ENCODE results near the gene PDLIM4. TPM values are rescaled to one million over a fixed set of nuclear protein-coding genes. Genes with fewer than 3 reads are reported as not detected.

PDLIM4 gene
- total RNA-seq, 4 donors from 2014 or later, result 16.5 to 79.2 (median 47.7) TPM

DNA sequence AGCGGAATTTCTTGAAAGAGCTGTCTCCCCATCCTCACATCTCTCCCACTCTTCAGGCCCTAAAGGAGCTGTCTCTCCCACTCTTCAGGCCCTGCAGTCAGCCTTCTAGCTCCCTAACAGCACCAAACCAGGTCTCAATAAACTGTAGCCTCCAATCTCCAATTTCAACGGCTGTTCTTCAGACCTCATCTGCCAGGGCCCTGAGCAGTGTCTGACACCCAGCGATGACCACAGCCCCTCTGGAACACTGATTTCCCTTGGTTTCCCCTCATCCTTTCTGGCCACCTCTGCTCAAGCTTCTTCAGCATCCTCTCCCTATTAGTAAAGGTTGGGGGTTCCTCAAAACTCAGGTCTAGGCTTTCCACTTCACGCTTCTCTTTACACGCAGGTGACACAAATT is 28.3 kb upstream of the PDLIM4 start:
- Histone ChIP-seq H3K36me3 (no peaks in the 10 kb centered on the region), H3K9me3 (no peaks in the 10 kb centered on the region), H3K27me3 (peaks cover 0 to 10% (median 0%) of the 10 kb centered on the region in 4 donors), H3K27ac (no peak overlapping the region), H3K4me3 (no peak overlapping the region), H3K4me1 (peaks cover 13 to 43% (median 34%) of the 10 kb centered on the region in 3 donors)
- intact Hi-C loops (cut with DNase I), result no loop called here
- no peak for DNase-seq
- TF ChIP-seq, protein P1, sequence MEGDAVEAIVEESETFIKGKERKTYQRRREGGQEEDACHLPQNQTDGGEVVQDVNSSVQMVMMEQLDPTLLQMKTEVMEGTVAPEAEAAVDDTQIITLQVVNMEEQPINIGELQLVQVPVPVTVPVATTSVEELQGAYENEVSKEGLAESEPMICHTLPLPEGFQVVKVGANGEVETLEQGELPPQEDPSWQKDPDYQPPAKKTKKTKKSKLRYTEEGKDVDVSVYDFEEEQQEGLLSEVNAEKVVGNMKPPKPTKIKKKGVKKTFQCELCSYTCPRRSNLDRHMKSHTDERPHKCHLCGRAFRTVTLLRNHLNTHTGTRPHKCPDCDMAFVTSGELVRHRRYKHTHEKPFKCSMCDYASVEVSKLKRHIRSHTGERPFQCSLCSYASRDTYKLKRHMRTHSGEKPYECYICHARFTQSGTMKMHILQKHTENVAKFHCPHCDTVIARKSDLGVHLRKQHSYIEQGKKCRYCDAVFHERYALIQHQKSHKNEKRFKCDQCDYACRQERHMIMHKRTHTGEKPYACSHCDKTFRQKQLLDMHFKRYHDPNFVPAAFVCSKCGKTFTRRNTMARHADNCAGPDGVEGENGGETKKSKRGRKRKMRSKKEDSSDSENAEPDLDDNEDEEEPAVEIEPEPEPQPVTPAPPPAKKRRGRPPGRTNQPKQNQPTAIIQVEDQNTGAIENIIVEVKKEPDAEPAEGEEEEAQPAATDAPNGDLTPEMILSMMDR (IDR thresholded peaks at IDR 0.05), result no peak
- 94 to 99% methylated on average over 5 of the region's 5 CpGs for WGBS, 2 donors

GRCh38 chr5:132230871-132231270 is 26.6 kb upstream of the PDLIM4 start:
- Histone ChIP-seq H3K36me3 (no peaks in the 10 kb centered on the region), H3K4me3 (no peak overlapping the region), H3K9me3 (no peaks in the 10 kb centered on the region), H3K4me1 (peaks cover 8 to 27% (median 18%) of the 10 kb centered on the region in 3 donors), H3K27ac (no peak overlapping the region), H3K27me3 (peaks cover 0 to 10% (median 0%) of the 10 kb centered on the region in 4 donors)
- intact Hi-C loops (cut with DNase I), result no loop called here
- no peak for TF ChIP-seq POLR2A (IDR thresholded peaks at IDR 0.05)
- TF ChIP-seq, protein P1 (IDR thresholded peaks at IDR 0.05), result no peak
- WGBS, 2 donors, result 91 to 92% methylated on average over 9 of the region's 9 CpGs
- no peak for DNase-seq

DNA sequence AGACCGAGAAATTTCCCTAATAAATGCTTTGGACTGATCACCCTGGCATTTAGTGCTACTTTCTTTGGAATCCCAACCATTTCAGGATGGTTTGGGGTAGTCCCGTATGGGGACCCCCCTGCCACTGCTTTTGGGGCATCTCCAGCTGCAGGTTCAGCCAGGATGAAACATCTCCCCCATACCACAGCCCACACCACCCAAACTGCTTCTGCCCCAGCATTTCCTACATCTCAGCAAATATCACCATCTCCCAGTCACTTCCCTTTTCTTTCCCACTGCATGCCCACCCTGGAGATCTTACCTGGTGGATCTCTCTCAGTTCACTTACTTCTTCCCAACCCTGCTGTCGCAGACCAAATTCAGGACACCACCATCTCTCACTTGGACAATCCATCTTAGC is 25.0 kb upstream of the PDLIM4 start:
- intact Hi-C loops (cut with DNase I), result no loop called here
- no peaks in the 10 kb centered on the region for H3K9me3 ChIP-seq
- peaks cover 0 to 11% (median 4%) of the 10 kb centered on the region in 3 donors for H3K4me1 ChIP-seq
- H3K27ac ChIP-seq, result no peak overlapping the region
- 76 to 78% methylated on average over 3 of the region's 3 CpGs for WGBS, 2 donors
- H3K4me3 ChIP-seq, result no peak overlapping the region
- no peaks in the 10 kb centered on the region for H3K36me3 ChIP-seq
- peaks cover 0 to 10% (median 0%) of the 10 kb centered on the region in 4 donors for H3K27me3 ChIP-seq
- no peak for TF ChIP-seq POLR2A (IDR thresholded peaks at IDR 0.05)
- TF ChIP-seq, protein P1 (IDR thresholded peaks at IDR 0.05), result no peak
- no peak for DNase-seq

GRCh38 chr5:132233081-132233480 is 24.4 kb upstream of the PDLIM4 start:
- Histone ChIP-seq H3K36me3 (no peaks in the 10 kb centered on the region), H3K4me3 (no peak overlapping the region), H3K4me1 (peaks cover 0 to 5% (median 2%) of the 10 kb centered on the region in 3 donors), H3K27me3 (peaks cover 0 to 4% (median 0%) of the 10 kb centered on the region in 4 donors), H3K27ac (no peak overlapping the region), H3K9me3 (no peaks in the 10 kb centered on the region)
- no peak for TF ChIP-seq POLR2A (IDR thresholded peaks at IDR 0.05)
- TF ChIP-seq, protein P1 (IDR thresholded peaks at IDR 0.05), result no peak
- intact Hi-C loops (cut with DNase I), result no loop called here
- WGBS, 2 donors, result 88 to 100% methylated on average over 1 of the region's 1 CpG
- no peak for DNase-seq

DNA sequence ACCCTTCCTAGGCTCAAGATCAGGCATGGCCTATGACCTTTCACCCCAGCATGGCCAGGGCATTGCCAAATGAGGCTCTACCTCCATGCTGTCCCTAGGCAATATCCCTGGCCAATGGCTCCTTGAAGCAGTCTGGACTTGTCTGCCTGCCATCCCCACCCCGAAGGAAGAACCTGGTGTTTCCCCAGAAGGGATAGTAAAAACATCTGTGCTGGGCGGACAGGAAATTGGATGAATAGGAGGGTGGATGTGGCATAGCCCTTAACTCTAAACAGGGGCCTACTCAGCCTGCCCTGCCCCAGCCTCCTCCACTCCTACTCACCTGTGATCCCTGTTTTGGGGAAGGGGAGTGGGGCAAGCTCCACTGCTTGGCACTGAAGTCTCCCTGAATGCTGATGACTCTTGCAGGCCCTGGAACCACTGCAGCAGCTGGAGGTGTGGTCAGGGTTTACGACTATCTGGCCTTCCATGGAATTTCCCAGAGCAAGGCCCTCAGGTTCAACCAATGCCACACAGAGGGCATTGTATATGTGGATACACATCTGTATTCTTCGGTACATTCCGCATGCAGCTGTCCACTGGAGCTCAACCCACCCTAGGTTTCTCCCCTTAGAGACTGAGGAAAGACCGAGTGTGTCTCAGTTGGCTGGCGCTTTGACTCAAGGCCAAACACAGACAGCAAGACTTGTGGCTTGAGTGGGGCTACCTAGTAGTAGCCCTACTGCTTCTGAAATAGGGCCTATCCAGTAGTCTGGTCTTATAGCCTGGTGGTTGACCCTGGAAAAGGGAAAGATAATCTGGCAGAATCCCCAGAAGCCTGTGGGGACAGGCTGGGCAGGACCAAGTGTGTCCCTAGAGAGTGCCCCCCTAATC is 23.4 kb upstream of the PDLIM4 start:
- TF ChIP-seq POLR2A (IDR thresholded peaks at IDR 0.05), result no peak
- TF ChIP-seq, protein P1 (IDR thresholded peaks at IDR 0.05), result no peak
- intact Hi-C loops (cut with DNase I), result no loop called here
- H3K4me1 ChIP-seq, result no peaks in the 10 kb centered on the region
- no peaks in the 10 kb centered on the region for H3K9me3 ChIP-seq
- H3K27ac ChIP-seq, result no peak overlapping the region
- H3K27me3 ChIP-seq, result no peaks in the 10 kb centered on the region
- no peak overlapping the region for H3K4me3 ChIP-seq
- 70 to 91% methylated on average over 2 to 4 of the region's 7 CpGs for WGBS, 2 donors
- DNase-seq, result no peak
- no peaks in the 10 kb centered on the region for H3K36me3 ChIP-seq
